Activated CD4-positive, CD25-positive, alpha-beta regulatory T cell (primary cell): ENCODE measurements around the gene B3GNT4.
"Not testable (repeated sequence)": the region's sequence is repeated elsewhere in the genome, so short reads cannot be mapped to it uniquely, and the experiment has no call there.

ENCODE experiments used
- DNase-seq, 4 experiments: peaks; one replicate each; lab custom pipeline; 2025; lab: John Stamatoyannopoulos, UW

Gene B3GNT4

GRCh38 chr12:122189626-122190475 is 13.7 kb upstream of the B3GNT4 start:
- no peak for DNase-seq

- peak in 3 of 4 experiments; percentile 11 to 40 (median 17) for DNase-seq
Measured at GRCh38 chr12:122190842-122191668, 12.5 kb upstream of the B3GNT4 start.

GRCh38 chr12:122192441-122192840 is 11.1 kb upstream of the B3GNT4 start:
- DNase-seq, result no peak

- no peak for DNase-seq
Measured at GRCh38 chr12:122194804-122195203, 8.7 kb upstream of the B3GNT4 start.

- DNase-seq, result no peak
Measured at GRCh38 chr12:122195405-122195804, 8.1 kb upstream of the B3GNT4 start.

GRCh38 chr12:122197612-122197966 is 5.9 kb upstream of the B3GNT4 start:
- DNase-seq, result no peak

GRCh38 chr12:122199484-122200355 is 3.8 kb upstream of the B3GNT4 start:
- DNase-seq, result no peak

GRCh38 chr12:122200541-122201175 is 2.9 kb upstream of the B3GNT4 start:
- no peak for DNase-seq

GRCh38 chr12:122201381-122201780 is 2.1 kb upstream of the B3GNT4 start:
- DNase-seq, result no peak

GRCh38 chr12:122202017-122202416 is 1.5 kb upstream of the B3GNT4 start:
- no peak for DNase-seq

GRCh38 chr12:122202811-122203210 is 698 bp upstream of the B3GNT4 start:
- DNase-seq, result not testable (repeated sequence)

GRCh38 chr12:122204167-122205052 is 901 bp downstream of the B3GNT4 start:
- peak in 1 of 4 experiments; percentile 13 for DNase-seq

GRCh38 chr12:122205053-122205925 is 1.8 kb downstream of the B3GNT4 start:
- no peak for DNase-seq

- DNase-seq, result no peak
Measured at GRCh38 chr12:122206111-122206881, 2.8 kb downstream of the B3GNT4 start.

- DNase-seq, result no peak
Measured at GRCh38 chr12:122206976-122207375, 3.5 kb downstream of the B3GNT4 start.

GRCh38 chr12:122207391-122207790 is 3.9 kb downstream of the B3GNT4 start:
- DNase-seq, result no peak

- DNase-seq, result no peak
Measured at GRCh38 chr12:122208073-122208820, 4.7 kb downstream of the B3GNT4 start.

GRCh38 chr12:122215771-122216170 is 12.3 kb downstream of the B3GNT4 start:
- DNase-seq, result no peak
